HG02763 (cell line): ENCODE results near the gene LIMS2.

Experiments
- ATAC-seq: cut with Tn5 transposase; IDR thresholded peaks from one replicate; pipeline ENCODE4 v1.9.1; 2021; ENCODE audit warnings: mild to moderate bottlenecking, moderate library complexity; ENCODE audit not compliant: unreplicated experiment

Gene LIMS2

GRCh38 chr2:127678531-127678930 lies 3.2 kb upstream of the LIMS2 start:
- ATAC-seq = no peak

DNA sequence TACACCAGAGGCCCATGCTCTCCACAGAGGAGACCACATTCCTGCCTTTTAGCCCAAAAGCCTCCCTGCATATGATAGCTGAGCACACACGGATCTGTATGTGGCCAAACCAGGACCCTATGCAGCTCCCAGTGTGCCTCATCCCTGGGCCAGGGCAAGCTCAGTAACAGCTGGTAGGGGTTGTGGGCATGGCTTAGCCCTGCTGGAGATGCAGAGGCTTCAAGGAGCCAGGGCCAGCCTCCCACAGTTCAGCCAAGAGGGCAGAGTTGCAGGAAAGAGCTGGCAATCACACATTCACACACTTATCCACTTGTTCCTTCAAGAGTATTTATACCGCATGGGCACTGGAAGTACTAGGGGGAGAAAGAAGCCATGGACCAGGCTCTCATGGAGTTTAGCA lies 1.6 kb upstream of the LIMS2 start:
- no peak for ATAC-seq

- no peak for ATAC-seq
These were observed 805 bp downstream of the LIMS2 start for GRCh38 chr2:127674241-127675209.

GRCh38 chr2:127673291-127674069 lies 1.9 kb downstream of the LIMS2 start:
- ATAC-seq = no peak

DNA sequence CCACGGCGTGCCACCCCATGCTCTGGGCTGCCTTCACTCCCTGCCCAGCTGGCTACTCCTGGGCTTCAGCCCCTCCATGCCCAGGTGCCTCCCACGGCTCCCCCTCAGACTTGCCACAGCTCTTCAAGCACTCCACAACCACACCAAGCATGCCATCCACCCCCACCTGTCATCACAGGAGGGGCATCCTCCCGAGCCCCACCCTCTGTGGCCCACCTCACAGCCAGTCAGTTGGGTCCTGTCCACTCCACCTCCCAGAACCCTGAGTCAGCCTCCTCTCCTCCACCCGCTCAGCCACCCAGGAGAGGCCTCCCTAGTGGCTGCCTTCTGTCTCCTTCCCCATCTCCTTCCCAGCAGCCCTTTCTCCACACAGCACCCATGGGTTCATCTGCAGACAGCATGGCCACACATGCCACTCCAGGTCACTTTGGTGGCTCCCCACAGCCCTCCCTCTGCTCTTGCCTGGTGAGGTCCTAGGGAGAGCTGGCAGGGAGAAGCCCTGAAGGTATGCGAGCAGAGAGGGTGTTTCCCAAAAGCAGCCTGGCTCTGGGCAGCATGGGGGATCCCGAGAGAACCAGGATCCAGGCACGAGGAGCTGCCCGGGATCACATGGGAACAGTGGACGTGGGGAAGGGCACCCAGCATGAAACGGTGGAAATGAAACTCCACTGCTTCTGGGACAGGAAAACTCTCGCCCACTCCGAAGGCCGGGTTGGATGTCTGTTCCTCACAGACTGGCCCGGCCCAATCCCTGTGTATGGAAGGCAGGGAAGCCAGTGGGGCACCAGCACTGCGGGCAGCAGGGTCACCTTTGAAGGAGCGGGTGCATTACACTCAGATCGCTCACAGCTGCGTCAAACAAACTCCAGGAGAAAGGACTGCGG lies 2.7 kb downstream of the LIMS2 start:
- no peak for ATAC-seq

- ATAC-seq = no peak
These were observed 3.6 kb downstream of the LIMS2 start for GRCh38 chr2:127671557-127672302.

- ATAC-seq = no peak
These were observed 4.4 kb downstream of the LIMS2 start for GRCh38 chr2:127670957-127671290.

GRCh38 chr2:127670055-127670956 lies 5.0 kb downstream of the LIMS2 start:
- ATAC-seq = no peak

- ATAC-seq = no peak
These were observed 6.3 kb downstream of the LIMS2 start for GRCh38 chr2:127669056-127669455.

- ATAC-seq = no peak
These were observed 9.9 kb downstream of the LIMS2 start for GRCh38 chr2:127665267-127665893.

- no peak for ATAC-seq
These were observed 10.5 kb downstream of the LIMS2 start for GRCh38 chr2:127664895-127665225.

DNA sequence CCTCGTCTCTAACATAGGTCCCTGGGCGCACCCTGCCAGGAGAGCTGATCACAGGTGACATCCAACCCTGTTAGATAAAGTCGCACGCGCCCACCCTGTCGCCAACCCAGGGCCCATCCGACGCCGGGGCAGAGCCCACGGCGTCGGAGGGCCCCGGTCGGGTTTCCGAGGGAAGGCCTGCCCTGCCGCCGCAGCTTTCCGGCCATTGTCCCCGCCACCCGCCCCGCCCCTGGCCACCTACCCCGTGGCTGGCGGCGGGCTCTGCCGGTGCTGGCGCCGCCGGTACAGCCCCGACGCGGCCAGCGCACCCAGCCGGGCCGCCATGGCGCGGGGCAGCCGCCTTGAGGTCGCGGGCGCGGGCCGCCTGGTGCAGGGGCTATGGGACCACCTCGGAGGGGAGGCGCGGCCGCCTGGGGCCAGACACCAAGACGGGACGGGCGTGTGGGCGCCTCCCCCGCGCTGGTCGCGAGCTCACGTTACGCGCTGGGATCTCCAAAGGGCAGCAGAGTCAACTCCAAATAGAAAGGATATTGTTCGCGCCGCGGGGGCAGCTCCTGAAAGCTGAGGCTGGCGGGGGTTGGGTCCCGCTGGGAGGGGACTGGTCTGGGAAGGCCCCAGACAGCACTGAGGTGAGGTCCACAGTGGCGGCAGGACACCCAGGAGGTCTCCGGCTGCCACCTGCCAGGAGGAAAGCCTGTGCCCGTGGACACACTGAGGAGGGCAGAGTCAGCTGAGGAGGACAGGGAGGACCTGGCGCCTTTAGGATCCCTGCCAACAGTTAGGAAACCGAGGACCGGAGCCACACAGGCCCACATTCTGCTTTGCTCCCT lies 11.1 kb downstream of the LIMS2 start:
- ATAC-seq = no peak

DNA sequence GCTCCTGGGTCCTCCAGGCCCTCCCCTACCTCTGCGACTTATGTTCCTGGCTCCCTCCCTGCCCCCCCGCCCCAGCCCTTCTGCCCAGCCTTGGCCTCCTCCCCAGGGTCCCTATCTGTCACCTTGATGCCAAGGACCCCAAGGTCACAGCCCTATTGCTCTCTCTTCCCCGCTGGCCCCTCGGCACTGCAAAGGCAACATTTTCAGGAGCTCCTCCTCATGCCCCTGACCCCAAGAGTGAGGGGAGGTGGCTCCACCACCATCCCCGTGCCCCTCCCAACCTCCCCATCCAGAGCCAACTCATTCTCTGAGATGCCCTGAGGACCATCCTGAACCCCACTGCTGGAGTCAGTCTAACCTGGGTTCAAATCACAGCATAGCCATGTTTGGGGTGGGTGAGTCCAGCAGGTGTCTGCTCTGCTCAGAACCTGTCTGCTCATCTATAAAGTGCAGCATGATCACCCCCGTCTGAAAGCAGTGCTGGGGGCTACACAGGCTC lies 11.7 kb downstream of the LIMS2 start:
- ATAC-seq = no peak

GRCh38 chr2:127662937-127663565 lies 12.3 kb downstream of the LIMS2 start:
- no peak for ATAC-seq

DNA sequence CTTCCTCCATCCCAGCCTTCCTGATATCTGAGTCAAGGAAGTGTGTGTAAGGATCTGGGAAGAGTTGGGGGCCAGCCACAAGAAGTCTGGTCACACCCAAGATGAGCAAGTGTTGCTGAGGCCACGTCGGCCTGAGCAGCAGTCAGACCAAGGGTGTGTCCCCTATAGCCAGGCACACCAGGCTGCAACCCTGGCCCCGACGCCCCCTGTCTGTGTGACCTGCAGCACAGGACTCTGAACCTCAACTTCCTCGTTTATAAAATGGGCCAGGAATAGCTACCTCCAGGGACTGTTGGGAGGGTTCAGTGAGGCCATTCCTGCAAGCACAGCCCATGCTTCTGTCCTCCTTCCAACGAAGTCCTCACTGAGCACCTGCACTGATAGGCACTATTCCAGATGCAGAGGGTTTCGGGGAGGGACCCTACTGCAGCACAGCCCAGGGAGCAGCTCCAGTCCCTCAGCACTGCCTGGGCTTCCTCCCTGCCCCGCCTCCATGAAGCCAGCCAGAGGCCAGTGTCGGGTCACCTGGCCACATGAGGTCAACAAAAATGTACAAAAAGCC lies 13.3 kb downstream of the LIMS2 start:
- ATAC-seq = no peak

DNA sequence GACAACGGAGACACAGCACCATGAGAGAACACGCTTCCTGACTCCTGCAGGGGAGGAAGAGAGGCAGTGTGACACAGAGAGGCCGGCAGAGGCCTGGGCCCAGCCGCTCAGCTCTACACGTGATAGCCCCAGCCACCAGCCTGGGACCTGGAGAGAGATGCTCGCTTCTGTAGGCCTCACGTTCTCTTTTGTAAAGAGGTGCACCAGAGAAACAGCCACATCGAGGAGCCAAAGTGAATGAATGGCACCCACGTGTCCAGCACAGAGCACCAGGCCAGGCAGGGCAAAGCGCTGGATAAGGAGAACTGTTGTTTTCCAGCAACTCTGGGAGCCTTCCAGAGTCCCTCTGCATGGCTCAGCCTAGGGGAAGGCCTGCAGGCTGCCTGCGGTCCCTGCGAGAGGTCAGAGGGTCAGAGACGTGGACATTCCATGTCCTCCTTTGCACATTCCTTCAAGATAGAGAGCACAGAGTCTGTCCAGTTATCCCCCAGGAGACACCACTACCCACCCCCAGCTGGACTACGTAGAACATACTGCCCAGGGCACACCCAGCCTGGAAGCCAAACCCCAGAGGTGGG lies 14.2 kb downstream of the LIMS2 start:
- ATAC-seq = no peak

DNA sequence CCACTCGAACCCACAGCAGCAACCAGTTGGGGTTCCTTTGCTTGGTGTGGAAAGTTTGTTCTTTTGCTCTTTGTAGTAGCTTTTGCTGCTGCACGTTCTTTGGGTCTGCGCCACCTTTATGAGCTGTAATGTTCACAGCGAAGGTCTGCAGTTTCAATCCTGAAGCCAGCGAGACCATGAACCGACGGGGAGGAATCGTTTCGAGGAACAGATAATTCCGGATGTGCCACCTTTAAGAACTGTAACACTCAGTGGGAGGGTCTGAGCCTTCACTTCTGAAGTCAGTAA lies 15.1 kb downstream of the LIMS2 start:
- no peak for ATAC-seq
